Endometrial microvascular endothelial cells (primary cell): ENCODE measurements around the gene TSHZ3. TPM values are rescaled to one million over a fixed set of nuclear protein-coding genes. Genes with fewer than 3 reads are reported as not detected.

ENCODE experiments used
- in situ Hi-C: cut with HindIII; loops from 2 replicates; pipeline ENCODE4 v1.10.0; 2017; ENCODE audit warnings: low sequenced_read_pairs, low pct_unique_long_range_greater_than_20kb; ENCODE audit errors: inconsistent ontology term
- total RNA-seq: library from RNA; depleted of rRNA; stranded (reverse); fragments of >200 nt; gene quantifications from one replicate; pipeline ENCODE4 v1.2.3, GENCODE V29; 2015; ENCODE audit errors: inconsistent ontology term

The TSHZ3 gene
- total RNA-seq, 1 donor from 2014 or later: 7.9 TPM

- in situ Hi-C loops: no loop called here
These were observed 8.9 kb downstream of the TSHZ3 start for GRCh38 chr19:31340042-31341025.

- in situ Hi-C loops: no loop called here
These were observed 9.8 kb downstream of the TSHZ3 start for GRCh38 chr19:31339411-31339810.

- in situ Hi-C loops: no loop called here
These were observed 11.0 kb downstream of the TSHZ3 start for GRCh38 chr19:31338069-31338776.

GRCh38 chr19:31337008-31337914, 12.0 kb downstream of the TSHZ3 start:
- in situ Hi-C loops: no loop called here

- in situ Hi-C loops: no loop called here
These were observed 13.5 kb downstream of the TSHZ3 start for GRCh38 chr19:31335716-31336115.

GRCh38 chr19:31334849-31335624, 14.2 kb downstream of the TSHZ3 start:
- in situ Hi-C loops: no loop called here

- in situ Hi-C loops: no loop called here
These were observed 15.0 kb downstream of the TSHZ3 start for GRCh38 chr19:31334101-31334848.

- in situ Hi-C loops: no loop called here
These were observed 17.1 kb downstream of the TSHZ3 start for GRCh38 chr19:31332096-31332495.

- in situ Hi-C loops: no loop called here
These were observed 17.7 kb downstream of the TSHZ3 start for GRCh38 chr19:31331536-31331935.

- in situ Hi-C loops: no loop called here
These were observed 18.5 kb downstream of the TSHZ3 start for GRCh38 chr19:31330761-31331160.

- in situ Hi-C loops: no loop called here
These were observed 19.0 kb downstream of the TSHZ3 start for GRCh38 chr19:31330237-31330636.

GRCh38 chr19:31329819-31330218, 19.4 kb downstream of the TSHZ3 start:
- in situ Hi-C loops: no loop called here

- in situ Hi-C loops: no loop called here
These were observed 21.0 kb downstream of the TSHZ3 start for GRCh38 chr19:31328238-31328637.

GRCh38 chr19:31326329-31327028, 22.8 kb downstream of the TSHZ3 start:
- in situ Hi-C loops: no loop called here

- in situ Hi-C loops: no loop called here
These were observed 23.9 kb downstream of the TSHZ3 start for GRCh38 chr19:31325342-31325741.

GRCh38 chr19:31319465-31319864, 29.8 kb downstream of the TSHZ3 start:
- in situ Hi-C loops: no loop called here

GRCh38 chr19:31318790-31319425, 30.3 kb downstream of the TSHZ3 start:
- in situ Hi-C loops: no loop called here
